GM18519 (cell line): Measurements from ENCODE around the gene ZSWIM4.

Experiments used
- ATAC-seq: cut with Tn5 transposase; IDR thresholded peaks from one replicate; pipeline ENCODE4 v1.9.1; 2021; ENCODE audit warnings: mild to moderate bottlenecking, moderate library complexity; ENCODE audit not compliant: unreplicated experiment, low FRiP score

Gene ZSWIM4

DNA sequence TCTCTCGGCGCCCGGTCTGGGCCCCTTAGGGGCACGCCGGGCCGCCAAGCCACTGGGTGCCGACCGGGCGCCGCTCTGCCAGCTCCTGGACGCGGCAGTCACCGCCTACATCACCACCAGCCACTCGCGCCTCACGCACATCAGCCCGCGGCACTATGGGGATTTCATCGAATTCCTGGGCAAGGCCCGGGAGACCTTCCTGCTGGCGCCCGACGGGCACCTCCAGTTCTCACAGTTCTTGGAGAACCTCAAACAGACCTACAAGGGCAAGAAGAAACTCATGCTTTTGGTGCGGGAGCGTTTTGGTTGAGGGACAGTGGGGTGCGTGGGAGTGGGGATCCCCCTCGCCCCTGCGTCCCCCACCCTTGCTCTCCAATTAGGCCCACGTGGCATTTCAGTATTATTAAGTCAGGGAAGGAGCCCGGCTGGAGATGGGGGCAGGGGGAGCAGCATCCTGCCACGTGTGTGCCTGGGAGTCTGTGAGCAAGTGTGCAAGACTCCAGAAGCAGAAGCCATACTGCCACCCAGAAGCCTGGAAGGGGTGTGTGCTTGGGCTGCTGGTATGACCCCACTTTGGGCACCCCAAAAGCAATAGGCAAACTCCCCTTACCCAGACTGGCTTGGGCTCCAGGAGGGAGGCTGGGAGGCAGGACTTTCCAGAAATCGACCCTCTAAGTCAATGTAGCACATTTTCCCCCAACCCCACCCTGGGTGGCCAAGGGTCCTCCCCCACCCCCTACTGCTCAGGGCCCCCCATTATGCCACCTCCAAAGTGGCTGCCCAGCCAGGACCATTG, 35.7 kb downstream of the ZSWIM4 start:
- no peak for ATAC-seq

DNA sequence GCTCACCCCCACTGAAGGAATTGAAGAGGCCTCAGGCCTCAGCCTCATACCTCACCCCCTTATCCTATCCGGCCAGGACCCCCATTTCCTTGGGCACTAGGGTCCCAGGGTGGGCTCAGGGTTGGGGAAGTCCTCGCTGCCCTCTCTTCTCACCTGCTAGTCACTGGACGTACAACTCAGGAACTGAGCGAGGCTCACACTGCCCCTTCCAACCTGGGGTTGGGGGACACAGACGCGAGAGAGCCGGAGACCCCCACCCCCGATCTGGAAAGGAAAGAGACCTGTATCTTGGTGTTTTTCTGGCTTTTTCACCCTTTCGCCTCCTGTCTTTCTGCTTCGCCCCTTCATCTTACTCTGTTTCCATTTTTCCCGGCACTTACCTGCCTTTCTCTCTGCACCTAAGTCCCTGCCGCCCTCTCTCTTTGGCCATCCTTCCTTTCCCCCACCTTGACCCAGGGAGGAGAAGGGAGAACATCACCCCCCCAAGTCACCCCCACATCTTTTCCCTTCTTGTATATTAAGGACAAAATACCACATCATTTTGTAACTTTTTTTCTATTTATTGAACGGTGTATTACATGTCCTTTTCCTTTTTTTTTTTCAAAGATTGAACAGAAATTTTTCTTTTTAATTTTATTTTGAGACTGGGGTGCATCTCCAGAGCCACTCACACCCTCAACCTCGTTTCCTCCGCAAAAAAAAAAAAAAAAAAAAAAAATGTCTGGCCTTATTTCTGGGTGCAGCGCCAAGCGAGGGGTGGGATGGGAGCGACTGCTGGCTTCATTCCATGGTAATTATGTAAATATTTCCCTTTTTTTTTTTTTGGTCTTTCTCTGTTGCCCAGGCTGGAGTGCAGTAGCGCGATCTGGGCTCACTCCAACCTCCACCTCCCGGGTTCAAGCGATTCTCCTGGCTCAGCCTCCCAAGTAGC, 36.6 kb downstream of the ZSWIM4 start:
- ATAC-seq = no peak

DNA sequence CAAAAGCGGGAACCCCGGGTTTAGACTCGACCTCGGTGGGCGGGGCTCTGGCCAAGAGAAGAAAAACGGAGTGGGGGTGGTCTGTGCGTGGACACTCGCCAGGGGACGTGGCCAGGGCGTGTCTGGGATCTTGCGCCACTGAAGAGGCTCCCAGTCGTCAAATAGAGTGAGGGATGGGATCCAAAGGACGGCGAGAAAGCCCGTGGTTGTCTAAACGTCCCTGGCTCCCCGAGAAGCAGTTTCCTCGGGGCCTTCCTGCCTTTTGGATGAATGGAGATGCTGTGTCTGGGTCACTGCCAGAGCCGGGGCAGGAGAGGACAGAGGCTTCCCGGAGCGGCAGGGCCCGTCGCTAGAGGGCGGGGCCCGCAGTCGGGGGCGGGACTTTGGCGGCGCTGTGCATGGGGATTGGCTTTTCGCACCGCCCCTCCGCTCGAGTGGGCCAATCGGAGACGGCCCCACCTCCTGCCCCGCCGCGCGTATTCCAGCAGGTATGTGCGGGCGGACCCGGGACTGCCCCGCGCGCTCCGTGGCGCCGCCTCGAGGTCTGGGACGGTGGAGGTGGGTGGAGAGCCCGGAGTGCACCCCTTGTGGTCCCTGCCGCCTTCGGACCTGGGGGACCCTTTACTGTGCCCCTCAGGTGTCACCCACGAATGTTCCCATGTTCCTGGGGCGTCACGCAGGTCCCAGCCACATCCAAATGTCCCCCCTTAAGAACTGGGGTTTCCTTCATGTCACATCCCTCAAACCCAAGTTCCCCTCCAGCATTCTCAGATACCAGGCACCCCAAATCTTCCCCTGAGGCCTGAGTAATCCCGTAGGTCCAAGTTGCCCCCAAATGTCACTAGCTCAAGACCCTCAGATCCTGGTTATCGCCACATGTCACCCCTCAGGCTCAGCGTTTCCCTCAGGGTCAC, 38.3 kb downstream of the ZSWIM4 start:
- peak; percentile 46 for ATAC-seq

DNA sequence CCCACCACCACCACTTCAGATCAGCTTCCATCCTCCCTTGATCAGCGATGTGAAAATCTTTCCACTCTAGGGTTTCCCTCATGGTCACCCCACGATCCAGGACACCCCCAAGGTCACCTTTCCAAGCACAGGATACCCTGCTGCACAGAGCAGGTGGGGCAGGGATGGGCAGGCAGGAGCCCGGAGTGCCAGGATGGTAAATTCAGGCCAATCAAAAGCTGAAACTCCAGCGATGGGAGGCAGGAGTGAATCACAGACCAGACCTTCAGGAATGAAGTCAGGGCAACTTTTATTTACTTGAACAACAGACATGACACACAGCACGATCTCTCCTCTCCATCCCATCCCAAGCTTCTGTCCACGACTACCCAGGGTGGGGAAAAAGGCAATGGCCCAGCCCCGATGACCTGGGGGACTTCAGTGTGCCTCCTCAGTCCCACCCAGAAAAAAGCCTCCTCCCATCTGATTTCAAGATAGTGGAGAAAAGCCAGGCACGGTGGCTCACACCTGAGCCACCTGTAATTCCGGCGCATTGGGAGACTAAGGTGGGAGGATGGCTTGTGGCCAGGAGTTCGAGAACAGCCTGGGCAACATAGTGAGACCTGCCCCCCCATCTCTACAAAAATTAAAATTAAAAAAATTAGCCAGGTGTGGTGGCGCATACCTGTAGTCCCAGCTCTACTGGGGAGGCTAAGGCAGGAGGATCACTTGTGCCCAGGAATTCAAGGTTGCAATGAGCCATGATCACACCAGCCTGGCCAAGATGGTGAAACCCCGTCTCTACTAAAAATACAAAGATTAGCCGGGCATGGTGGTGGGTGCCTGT, 39.2 kb downstream of the ZSWIM4 start:
- no peak for ATAC-seq

DNA sequence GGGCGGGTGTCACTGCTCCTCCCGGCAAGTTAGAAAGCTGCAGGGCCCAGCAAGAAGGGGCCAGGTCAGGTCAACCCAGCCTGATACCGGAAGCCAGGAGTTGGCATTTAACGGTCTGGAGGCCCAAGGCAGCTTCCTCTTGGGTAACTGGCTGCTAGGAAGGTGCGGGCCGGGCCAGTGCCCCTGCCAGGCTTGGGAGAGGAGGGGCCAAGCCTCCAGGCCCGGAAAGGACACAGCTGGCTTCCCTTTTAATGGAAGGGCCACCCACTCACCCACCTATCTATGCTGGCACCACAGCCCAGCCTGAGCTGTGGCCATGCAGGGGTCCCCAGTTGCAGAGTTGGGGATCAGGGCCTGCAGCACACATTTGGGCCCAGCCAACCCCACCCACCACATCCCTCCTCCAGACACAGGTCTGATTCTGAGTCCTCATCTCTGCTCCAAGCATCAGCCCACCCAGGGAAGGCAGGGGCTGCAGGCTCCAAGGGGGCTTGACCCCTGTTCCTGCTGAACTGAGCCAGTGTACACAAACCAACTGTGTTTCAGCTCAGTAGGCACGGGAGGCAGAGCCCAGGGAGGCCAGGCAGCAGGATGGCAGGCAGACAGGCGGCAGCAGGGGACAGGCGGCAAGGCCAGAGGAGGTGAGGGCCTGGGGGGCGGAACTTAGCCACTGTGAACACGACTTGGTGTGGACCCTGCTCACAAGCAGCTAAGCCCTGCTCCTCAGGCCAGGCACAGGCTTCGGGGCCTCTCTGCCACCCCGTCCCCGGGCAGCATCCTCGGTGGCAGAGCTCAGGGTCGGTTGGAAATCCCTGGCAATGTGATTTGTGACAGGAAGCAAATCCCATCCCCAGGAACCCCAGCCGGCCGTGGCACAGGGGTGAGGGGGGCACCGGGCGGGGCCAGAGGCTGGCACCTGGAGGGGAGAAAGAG, 40.8 kb downstream of the ZSWIM4 start:
- no peak for ATAC-seq

DNA sequence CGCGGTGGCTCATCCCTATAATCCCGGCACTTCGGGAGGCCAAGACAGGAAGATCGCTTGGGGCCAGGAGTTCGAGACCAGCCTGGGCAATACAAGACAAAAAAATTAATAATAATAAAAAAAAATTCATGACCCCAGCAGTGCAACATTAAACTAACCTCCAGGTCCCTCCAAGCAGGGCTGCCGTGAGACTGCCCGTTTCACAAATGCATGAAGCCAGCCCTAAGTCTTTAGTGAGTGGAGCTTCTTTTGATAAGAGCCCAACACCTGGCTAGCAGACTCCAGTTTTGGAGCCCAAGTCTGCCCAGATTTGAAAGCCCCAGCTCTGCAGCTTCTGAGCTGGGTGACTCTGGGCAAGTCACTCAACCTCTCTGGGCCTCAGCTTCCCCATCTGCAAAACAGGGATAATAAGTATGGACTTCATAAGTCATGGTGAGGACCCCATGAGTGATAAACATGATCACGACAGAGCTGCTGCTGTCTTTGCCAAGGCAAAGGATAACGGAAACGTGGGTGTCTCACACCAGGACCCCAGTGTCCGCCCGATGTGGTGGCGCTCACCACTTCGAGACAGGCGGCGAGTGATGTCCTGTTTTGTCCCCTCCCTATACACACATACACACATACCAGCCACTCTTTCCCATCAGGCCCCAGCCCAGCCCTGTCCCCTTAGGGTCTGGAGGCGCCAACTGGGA, 43.3 kb downstream of the ZSWIM4 start:
- no peak for ATAC-seq

DNA sequence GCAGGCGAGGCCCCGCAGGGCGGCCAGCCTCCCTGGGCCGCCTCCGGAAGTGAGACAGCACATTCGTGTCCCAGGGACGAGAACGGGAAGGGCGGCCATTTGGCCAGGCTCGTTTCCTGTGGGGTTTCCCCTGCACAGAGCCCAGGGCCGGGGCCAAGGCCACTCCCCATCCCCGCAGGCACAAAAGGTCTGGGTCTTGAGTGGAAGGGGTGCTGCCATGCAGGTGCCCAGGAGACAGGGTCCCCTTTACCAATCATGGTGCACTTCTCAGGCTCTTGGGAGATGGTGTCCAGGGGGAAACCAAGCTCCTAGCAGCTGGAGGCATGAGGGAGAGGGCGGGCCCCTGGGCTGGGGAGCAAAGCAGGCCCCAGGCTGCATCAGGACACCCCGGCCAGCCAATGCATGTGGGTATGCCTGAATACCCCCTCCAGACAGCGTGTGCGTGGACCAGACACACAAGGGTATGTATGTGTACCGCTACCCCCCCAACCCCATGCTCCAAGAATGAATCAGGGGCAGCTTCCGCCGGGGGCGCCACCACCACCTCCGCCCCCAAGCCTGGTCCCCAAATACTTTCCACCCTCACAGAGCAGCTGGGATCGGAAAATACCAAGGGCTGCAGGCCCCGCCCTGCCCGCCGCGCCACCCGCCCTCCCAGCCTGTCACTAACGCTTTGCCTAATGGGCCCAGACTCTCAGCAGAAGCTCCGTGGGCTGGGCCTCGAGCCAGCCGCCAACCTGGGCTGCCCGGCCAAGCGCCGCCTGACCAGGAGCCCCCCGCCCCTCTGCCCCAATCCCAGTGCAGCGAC, 44.1 kb downstream of the ZSWIM4 start:
- no peak for ATAC-seq

DNA sequence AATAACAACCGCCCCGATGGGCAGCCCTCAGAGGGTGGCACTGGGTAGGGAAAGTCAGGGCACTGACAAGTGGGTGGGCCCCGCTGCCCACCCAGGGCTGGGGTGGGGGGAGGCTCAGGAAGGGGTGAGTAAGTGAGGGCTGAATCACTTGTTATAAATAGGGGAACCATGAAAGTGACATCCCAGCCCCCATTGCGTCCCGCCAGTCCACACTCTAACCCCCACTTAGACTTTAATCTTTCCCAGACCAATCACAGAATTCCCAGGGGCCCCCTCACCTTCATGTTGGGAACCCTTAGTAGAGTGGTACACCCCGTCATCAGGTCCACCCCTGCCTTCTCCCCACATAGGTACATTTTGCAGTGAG, 44.7 kb downstream of the ZSWIM4 start:
- no peak for ATAC-seq

DNA sequence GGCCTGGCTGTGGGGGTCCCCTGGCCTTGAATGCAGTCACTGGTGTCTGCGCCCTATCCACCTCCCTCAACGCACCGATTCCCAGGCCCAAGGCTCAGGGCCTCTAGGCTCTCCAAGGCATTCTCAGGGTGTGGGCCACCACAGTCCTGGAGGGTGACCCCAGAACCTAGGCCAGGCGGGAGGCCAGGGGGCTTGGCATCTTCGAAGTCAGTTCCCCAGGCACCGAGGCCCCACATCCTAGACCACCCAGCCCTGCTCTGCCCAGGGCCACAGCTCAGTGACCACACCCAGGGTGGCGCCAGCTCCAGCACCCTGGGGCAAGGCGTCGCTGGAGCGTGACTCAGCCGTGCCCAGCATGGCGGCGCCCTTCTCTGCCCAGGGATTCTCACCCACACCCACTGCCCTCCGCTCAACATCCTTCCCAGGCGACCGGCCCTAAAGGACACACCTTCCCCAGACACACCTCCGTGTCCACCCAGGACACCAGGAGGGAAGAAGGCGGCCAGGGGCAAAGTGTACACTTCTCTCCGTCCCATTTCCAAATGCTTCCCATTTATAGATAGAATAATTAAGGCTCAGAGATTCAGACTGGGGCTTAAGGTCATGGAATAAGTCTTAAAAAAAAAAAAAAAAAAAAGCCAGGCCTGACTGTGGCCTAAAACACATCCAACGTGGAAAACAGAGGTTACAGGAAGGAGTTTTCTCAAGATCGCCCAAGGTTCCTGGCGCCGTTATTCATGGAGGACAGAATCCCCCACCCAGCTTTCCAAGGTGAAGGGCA, 45.3 kb downstream of the ZSWIM4 start:
- ATAC-seq = no peak

DNA sequence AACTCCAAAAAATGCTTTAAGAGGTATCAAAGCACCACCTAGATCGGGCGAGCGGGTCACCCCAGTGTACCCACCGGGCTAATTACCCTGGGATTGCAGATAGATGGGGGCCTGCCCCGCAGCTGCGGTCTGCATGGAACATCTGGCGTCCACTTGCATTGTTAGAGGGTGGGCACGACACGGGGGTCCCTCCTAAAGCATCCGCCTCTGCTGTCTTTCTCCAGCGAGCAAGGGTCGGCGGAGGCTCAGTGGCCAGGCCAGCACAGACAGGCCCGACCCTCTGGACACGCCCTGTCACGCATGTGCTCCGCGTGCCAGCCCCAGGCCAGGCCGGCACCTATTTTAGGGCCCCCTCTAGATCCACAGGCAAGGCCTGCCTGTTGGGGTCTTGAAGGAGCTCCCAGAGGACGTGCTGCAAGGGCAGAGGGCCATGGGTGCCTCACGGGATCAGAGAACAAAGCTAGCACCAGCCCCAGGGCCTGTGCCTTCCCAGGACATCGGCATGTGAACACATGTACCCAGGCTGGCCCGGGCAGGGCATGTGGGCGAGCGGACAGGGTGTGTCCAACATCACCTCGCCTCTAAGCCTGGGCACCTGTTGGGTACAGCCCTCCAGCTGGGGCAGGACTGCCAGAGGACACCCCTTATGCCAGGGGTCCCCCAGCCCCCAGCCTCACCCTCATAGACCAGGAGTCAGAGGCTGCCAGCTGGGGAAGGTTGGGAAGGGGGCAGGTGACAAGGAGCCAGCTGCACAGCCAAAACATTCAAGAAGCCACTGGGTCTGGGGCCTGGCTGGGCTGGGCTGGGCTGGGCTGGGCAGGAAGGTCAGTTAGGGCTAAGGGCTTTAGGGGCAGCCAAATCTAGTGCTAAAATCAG, 46.1 kb downstream of the ZSWIM4 start:
- ATAC-seq = no peak

DNA sequence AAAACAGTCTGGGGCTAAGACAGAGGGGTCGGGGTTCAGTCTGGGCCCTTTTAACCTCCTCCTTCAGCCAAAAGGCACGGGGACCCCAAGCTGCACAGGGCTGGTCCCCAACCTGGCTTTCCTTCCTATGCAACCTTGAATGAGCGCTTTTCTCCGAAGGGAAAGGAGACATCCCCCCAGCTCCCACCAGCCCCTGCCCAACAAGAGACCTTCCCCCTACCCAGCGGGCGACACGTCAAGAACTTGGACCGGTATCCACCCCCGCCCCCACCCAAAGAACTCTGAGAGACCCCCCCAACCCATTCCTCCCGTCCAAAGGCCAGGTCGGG, 46.7 kb downstream of the ZSWIM4 start:
- no peak for ATAC-seq

DNA sequence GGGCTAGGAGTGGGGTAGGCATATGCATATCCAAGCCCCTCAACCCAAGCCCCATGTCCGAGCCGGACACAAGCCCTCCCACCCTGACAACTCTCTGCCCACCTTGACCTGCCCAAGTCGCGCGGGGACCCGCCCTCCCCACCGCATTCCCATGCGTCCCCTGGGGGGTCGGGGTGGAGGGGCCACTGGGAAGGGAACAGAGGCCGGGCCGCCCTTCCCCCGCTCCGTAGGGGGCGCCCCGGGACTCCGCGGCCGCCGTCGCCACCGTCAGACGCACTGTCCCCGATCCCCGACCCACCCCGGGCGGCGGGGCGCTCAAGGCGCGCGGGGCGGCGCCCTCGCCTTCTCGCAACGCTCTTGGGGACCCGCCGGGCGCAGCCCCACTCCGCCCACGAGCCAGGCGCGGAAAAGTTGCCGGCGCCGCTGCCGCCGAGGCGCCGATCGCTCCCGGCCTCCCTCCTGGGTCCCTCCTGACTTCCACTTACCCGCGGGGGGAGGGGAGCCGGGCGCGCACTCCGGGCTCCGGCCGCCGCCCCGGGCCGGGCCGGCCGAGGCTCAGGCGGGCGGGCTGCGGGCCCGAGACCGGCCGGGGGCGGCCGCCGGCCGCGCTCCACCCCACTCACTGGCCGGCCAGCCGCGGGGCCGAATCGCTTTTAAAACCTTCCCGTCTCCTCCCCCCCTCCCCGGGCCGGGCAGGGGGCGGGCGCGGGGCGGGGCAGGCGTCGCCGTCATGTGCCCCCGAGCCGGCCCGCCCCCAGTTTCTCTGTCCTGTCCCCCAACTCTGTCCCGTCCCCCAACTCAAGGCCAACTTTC, 47.3 kb downstream of the ZSWIM4 start:
- no peak for ATAC-seq

DNA sequence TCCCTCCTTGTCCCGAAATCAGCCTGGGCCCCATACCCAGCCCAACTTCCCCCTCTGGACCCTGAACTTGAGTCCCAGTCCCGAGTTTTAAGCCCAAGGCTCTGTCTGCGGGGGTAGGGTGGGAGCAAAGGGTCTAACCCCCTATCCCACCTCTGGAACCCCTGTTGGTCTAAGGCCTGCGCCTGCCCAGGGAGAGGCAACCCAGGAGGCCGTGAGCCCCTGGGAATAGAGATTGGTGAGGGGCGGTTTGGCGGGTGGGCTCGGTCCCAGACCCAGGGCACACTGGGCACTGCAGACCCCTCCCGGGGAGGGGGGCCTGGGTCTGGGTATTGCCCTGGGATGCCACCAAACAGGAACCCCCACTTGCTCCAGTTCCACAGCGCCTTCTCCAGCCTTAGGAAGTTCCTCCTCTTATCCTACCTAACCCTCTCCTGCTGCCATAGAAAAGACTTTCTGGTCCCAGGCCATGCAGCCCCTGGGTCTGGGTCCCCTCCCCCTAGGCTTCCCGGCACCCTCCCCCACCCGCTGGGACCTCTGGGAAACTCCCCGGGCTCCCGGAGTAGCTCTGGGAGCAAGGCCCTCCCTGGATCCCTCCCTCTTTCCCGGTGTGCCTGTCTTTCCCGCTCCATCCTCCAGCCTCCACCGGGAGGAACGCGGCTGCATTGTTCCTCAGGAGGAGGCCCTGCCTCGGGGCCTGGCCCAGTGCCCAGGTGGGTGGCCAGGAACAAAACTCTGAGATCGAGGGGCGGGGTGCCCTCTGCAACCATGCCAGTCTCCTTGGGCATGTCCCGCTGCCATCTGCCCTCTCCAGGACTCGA, 48.1 kb downstream of the ZSWIM4 start:
- ATAC-seq = no peak

DNA sequence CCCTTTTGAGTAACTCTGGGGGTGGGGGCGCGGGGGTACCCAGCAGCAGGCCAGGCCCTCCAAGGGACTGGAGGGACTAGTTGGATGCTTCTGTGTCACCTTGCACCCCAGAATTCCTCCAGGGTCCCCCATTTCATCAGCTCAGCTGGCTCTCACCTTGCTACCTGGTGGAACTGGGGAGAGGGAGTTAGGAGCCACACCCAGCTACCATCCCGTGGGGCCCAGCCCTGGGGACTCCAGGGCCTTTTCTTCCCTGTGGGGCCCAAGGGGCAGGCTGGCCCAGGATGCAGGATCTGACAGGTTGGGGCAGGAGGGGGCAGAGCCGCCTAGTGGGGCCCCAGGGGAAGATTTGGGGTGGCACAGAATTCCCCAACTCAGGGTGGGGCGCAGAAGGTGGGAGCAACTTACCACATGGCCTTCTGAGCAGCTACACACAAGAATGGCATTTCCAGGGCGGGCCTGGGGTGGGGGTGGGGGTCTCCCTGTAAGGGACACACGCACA, 48.9 kb downstream of the ZSWIM4 start:
- no peak for ATAC-seq
